PC-3 (cell line): ENCODE data around the gene CSK.

Source experiments
- CTCF ChIP-seq: fragments of 300-600 bp; sonication (generic); conservative IDR thresholded peaks from 2 replicates; pipeline ENCODE4 v1.5.1; 2017; ENCODE audit warnings: antibody characterized with exemption, low read depth, mild to moderate bottlenecking, low read length
- EZH2phosphoT487 ChIP-seq: fragments of 300-600 bp; sonication (generic); IDR thresholded peaks from 2 replicates; pipeline ENCODE4 v1.6.1; 2018; ENCODE audit warnings: mild to moderate bottlenecking, antibody characterized with exemption, low read length, borderline replicate concordance

GRCh38 chr15:74812533-74812932 lies 30.7 kb downstream of the CSK start, which contains the start of gene LMAN1L:
- TF ChIP-seq CTCF, result no peak
- no peak for TF ChIP-seq EZH2phosphoT487
